Measurements from ENCODE around the gene CDC5L.

DNA sequence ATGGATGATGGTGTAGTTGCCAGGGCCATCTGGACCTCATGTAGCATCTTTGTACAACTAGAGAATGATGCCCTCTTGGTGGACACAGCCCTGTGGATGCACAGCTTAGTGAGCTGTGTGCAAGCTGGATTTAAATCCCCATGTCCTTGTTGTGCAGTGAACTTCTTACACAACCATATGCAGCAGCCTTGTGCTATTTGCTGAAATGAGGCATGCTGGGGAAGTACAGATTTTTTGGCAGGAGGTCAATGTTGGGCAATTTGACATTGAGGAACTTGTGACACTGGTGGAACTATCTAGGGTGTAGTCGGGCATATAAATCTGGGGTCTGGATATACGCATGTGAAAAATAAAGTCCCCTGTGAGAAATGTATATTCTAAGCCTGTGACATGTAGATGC is 5.8 kb upstream of the CDC5L start:
- TF ChIP-seq CTCF (IDR thresholded peaks at IDR 0.05; ENCODE audit: insufficient read depth, low read length, poor library complexity, severe bottlenecking) (no peak), EZH2phosphoT487 (conservative IDR thresholded peaks at IDR 0.05; ENCODE audit: low read length) (no peak)
